CD14-positive monocyte (primary cell): ENCODE results near the gene BICD1. TPM values are rescaled to one million over a fixed set of nuclear protein-coding genes. Genes with fewer than 3 reads are reported as not detected.

ENCODE experiments used
- DNase-seq, 3 donors: peaks; one replicate each; pipeline ENCODE4 v3.0.0-alpha.2; 2011 to 2022
- H2AFZ ChIP-seq: 2 replicates; pipeline ENCODE4 v1.6.0; 2012; ENCODE audit warnings: mild to moderate bottlenecking, low read depth, low read length, inconsistent platforms; ENCODE audit not compliant: insufficient read depth, poor library complexity, severe bottlenecking
- H3K27ac ChIP-seq, 2 donors: 1 replicate in 1 of 2; 2 replicates in 1 of 2; pipeline ENCODE4 v1.5.1; 2012 to 2013; ENCODE audit warnings: low read length in 2 of 2, control low read depth in 1 of 2, inconsistent platforms in 1 of 2, low read depth in 1 of 2, mild to moderate bottlenecking in 1 of 2
- H3K27me3 ChIP-seq, 2 donors: one replicate each; pipeline versions ENCODE4 v1.6.0 to v1.6.1; 2011 to 2013; ENCODE audit warnings: low read length in 2 of 2; ENCODE audit not compliant: control insufficient read depth in 2 of 2, insufficient read depth in 2 of 2
- H3K36me3 ChIP-seq, 2 donors: replicated peaks in 1 of 2; 1 replicate in 1 of 2; 2 replicates in 1 of 2; pipeline versions ENCODE4 v1.5.1 to v1.6.1; 2012 to 2013; ENCODE audit warnings: low read length in 2 of 2, control low read depth in 1 of 2, inconsistent platforms in 1 of 2, mild to moderate bottlenecking in 1 of 2; ENCODE audit not compliant: insufficient read depth in 2 of 2, control insufficient read depth in 1 of 2
- H3K4me1 ChIP-seq, 2 donors: 1 replicate in 1 of 2; 2 replicates in 1 of 2; pipeline versions ENCODE4 v1.5.1 to v1.6.1; 2012 to 2013; ENCODE audit warnings: low read length in 2 of 2, control low read depth in 1 of 2, inconsistent platforms in 1 of 2, mild to moderate bottlenecking in 1 of 2, moderate library complexity in 1 of 2; ENCODE audit not compliant: insufficient read depth in 2 of 2, control insufficient read depth in 1 of 2
- H3K4me2 ChIP-seq: replicated peaks from 2 replicates; pipeline ENCODE3; 2012; ENCODE audit warnings: low read length, moderate library complexity, mild to moderate bottlenecking; ENCODE audit not compliant: poor library complexity, severe bottlenecking; ENCODE audit errors: extremely low read depth
- H3K4me3 ChIP-seq, 3 experiments: fragments of 200-600 bp in 1 of 3; sonication (generic) in 1 of 3; replicated peaks in 1 of 3; 1 replicate in 2 of 3; 2 replicates in 1 of 3; pipeline ENCODE4 v1.5.1; 2011 to 2013; ENCODE audit warnings: low read length in 3 of 3, mild to moderate bottlenecking in 3 of 3, control low read depth in 2 of 3, low read depth in 2 of 3, inconsistent platforms in 1 of 3, moderate library complexity in 1 of 3
- H3K79me2 ChIP-seq: 2 replicates; pipeline ENCODE4 v1.6.0; 2012; ENCODE audit warnings: mild to moderate bottlenecking, control low read depth, inconsistent platforms, low read length, moderate library complexity; ENCODE audit not compliant: insufficient read depth
- H3K9ac ChIP-seq: 2 replicates; pipeline ENCODE4 v1.6.0; 2017; ENCODE audit warnings: low read length, mild to moderate bottlenecking; ENCODE audit not compliant: insufficient read depth, poor library complexity, severe bottlenecking
- H3K9me3 ChIP-seq, 2 donors: replicated peaks in 1 of 2; 1 replicate in 1 of 2; 2 replicates in 1 of 2; pipeline versions ENCODE4 v1.5.1 to v1.6.1; 2012 to 2013; ENCODE audit warnings: low read length in 2 of 2, control low read depth in 1 of 2; ENCODE audit not compliant: control insufficient read depth in 1 of 2, insufficient read depth in 1 of 2
- H4K20me1 ChIP-seq: 2 replicates; pipeline ENCODE4 v1.6.0; 2012; ENCODE audit warnings: mild to moderate bottlenecking, low read length, control low read depth, moderate library complexity; ENCODE audit not compliant: insufficient read depth
- H3K27ac Mint-ChIP-seq, 7 donors: one replicate each; pipeline ENCODE4 v1.8.0; 2020; ENCODE audit warnings: mild to moderate bottlenecking in 7 of 7, mixed read lengths in 7 of 7, moderate library complexity in 6 of 7, inconsistent platforms in 2 of 7
- H3K27me3 Mint-ChIP-seq, 3 donors: one replicate each; pipeline ENCODE4 v1.8.0; 2021 to 2022; ENCODE audit warnings: low read depth in 3 of 3, mild to moderate bottlenecking in 3 of 3, mixed read lengths in 3 of 3, moderate library complexity in 3 of 3, inconsistent platforms in 1 of 3
- H3K36me3 Mint-ChIP-seq, 2 donors: one replicate each; pipeline ENCODE4 v1.8.0; 2020; ENCODE audit warnings: mixed read lengths in 2 of 2, inconsistent platforms in 1 of 2, mild to moderate bottlenecking in 1 of 2
- H3K4me1 Mint-ChIP-seq: one replicate; pipeline ENCODE4 v1.8.0; 2020; ENCODE audit warnings: mild to moderate bottlenecking, mixed read lengths
- H3K4me3 Mint-ChIP-seq, 2 donors: one replicate each; pipeline ENCODE4 v1.8.0; 2020; ENCODE audit warnings: mild to moderate bottlenecking in 2 of 2, mixed read lengths in 2 of 2, moderate library complexity in 1 of 2
- H3K9me3 Mint-ChIP-seq, 7 donors: one replicate each; pipeline ENCODE4 v1.8.0; 2020 to 2022; ENCODE audit warnings: mixed read lengths in 7 of 7, mild to moderate bottlenecking in 6 of 7, moderate library complexity in 6 of 7, inconsistent platforms in 2 of 7
- CTCF ChIP-seq: fragments of 200-600 bp; IDR thresholded peaks from one replicate; pipeline ENCODE4 v1.8.0; 2022; ENCODE audit warnings: antibody characterized with exemption, mild to moderate bottlenecking
- WGBS: methylation state at CpG from one replicate; pipeline ENCODE4 v1.1.5; 2013; ENCODE audit warnings: missing lambda C conversion rate; ENCODE audit not compliant: insufficient coverage; 5-methylcytosine and 5-hydroxymethylcytosine counted together
- intact Hi-C, 2 donors: fragments of 100-400 bp; cut with micrococcal nuclease; formaldehyde crosslinking; loops; one replicate each; pipeline versions ENCODE4 v1.15.0 to v1.15.1; 2023
- polyA plus RNA-seq, 3 donors: library from polyadenylated mRNA; depleted of rRNA in 1 of 3; unstranded in 2 of 3; stranded (reverse) in 1 of 3; fragments of 300-500 nt in 2 of 3; fragments of >200 nt in 1 of 3; fragmentation: Illumina TruSeq in 2 of 3; gene quantifications; 1 replicate in 2 of 3; 2 replicates in 1 of 3; pipeline ENCODE4 v1.2.3, GENCODE V29; 2012 to 2021

Gene BICD1
- polyA plus RNA-seq, 3 donors = 0.55 to 2.1 (median 1.6) TPM

GRCh38 chr12:32233568-32233967 is 126.9 kb downstream of the BICD1 start:
- intact Hi-C loops = no loop called here
- Histone ChIP-seq H3K4me3 (no peak overlapping the region), H3K9ac (no peak overlapping the region), H3K27me3 (no peaks in the 10 kb centered on the region), H4K20me1 (no peaks in the 10 kb centered on the region), H2AFZ (no peak overlapping the region), H3K27ac (no peak overlapping the region), H3K9me3 (peaks cover 6 to 11% of the 10 kb centered on the region in 2 donors), H3K4me2 (no peak overlapping the region), H3K4me1 (no peaks in the 10 kb centered on the region), H3K79me2 (no peaks in the 10 kb centered on the region), H3K36me3 (no peaks in the 10 kb centered on the region)
- 100% methylated on average over 1 of the region's 3 CpGs for WGBS
- H3K4me3 Mint-ChIP-seq = no peak overlapping the region
- peaks cover 0 to 10% of the 10 kb centered on the region in 2 donors for H3K36me3 Mint-ChIP-seq
- no peaks in the 10 kb centered on the region for H3K27me3 Mint-ChIP-seq
- DNase-seq = no peak
- H3K9me3 Mint-ChIP-seq = peaks cover 4 to 14% (median 11%) of the 10 kb centered on the region in 7 donors
- H3K27ac Mint-ChIP-seq = no peak overlapping the region
- no peaks in the 10 kb centered on the region for H3K4me1 Mint-ChIP-seq
- no peak for TF ChIP-seq CTCF

GRCh38 chr12:32235251-32235650 is 128.6 kb downstream of the BICD1 start:
- H3K27me3 Mint-ChIP-seq = no peaks in the 10 kb centered on the region
- Histone ChIP-seq H3K36me3 (no peaks in the 10 kb centered on the region), H3K27me3 (no peaks in the 10 kb centered on the region), H3K9ac (no peak overlapping the region), H3K79me2 (no peaks in the 10 kb centered on the region), H2AFZ (no peak overlapping the region), H3K4me1 (no peaks in the 10 kb centered on the region), H3K27ac (no peak overlapping the region), H3K4me2 (no peak overlapping the region), H3K9me3 (peaks cover 6 to 11% of the 10 kb centered on the region in 2 donors), H4K20me1 (no peaks in the 10 kb centered on the region), H3K4me3 (no peak overlapping the region)
- intact Hi-C loops = no loop called here
- no peak overlapping the region for H3K27ac Mint-ChIP-seq
- H3K4me1 Mint-ChIP-seq = no peaks in the 10 kb centered on the region
- no peak for DNase-seq
- H3K4me3 Mint-ChIP-seq = no peak overlapping the region
- WGBS = no CpG with 5 or more reads among the region's 2 CpGs
- H3K36me3 Mint-ChIP-seq = peaks cover 0 to 10% of the 10 kb centered on the region in 2 donors
- no peak for TF ChIP-seq CTCF
- peaks cover 4 to 19% (median 15%) of the 10 kb centered on the region in 7 donors for H3K9me3 Mint-ChIP-seq
